Activated CD8-positive, alpha-beta memory T cell treated with anti-CD3 and anti-CD28 coated beads for 48 hours (primary cell): ENCODE results near the gene ZNF595.
"Not testable (repeated sequence)": the region's sequence is repeated elsewhere in the genome, so short reads cannot be mapped to it uniquely, and the experiment has no call there.

Experiments used
- DNase-seq, 3 experiments: peaks; one replicate each; pipeline ENCODE4 v3.0.0-alpha.2; 2020; ENCODE audit warnings: low read depth in 2 of 3, low spot score in 2 of 3

ZNF595 gene

DNA sequence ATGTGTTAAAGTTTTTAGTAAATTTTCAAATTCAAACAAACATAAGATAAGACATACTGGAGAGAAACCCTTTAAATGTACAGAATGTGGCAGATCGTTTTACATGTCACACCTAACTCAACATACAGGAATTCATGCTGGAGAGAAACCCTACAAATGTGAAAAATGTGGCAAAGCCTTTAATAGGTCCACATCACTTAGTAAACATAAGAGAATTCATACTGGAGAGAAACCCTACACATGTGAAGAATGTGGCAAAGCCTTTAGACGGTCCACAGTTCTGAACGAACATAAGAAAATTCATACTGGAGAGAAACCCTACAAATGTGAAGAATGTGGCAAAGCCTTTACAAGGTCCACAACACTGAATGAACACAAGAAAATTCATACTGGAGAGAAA, 32.8 kb downstream of the ZNF595 start:
- no peak for DNase-seq

DNA sequence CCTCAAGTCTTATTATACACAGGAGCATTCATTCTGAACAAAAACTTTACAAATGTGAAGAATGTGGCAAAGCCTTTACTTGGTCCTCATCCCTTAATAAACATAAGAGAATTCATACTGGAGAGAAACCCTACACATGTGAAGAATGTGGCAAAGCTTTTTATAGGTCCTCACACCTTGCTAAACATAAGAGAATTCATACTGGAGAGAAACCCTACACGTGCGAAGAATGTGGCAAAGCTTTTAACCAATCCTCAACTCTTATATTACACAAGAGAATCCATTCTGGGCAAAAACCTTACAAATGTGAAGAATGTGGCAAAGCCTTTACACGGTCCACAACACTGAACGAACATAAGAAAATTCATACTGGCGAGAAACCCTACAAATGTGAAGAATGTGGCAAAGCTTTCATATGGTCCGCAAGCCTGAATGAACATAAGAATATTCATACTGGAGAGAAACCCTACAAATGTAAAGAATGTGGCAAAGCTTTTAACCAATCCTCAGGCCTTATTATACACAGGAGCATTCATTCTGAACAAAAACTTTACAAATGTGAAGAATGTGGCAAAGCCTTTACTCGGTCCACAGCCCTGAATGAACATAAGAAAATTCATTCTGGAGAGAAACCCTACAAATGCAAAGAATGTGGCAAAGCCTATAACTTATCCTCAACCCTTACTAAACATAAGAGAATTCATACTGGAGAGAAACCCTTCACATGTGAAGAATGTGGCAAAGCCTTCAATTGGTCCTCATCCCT, 33.6 kb downstream of the ZNF595 start:
- not testable (repeated sequence) for DNase-seq

DNA sequence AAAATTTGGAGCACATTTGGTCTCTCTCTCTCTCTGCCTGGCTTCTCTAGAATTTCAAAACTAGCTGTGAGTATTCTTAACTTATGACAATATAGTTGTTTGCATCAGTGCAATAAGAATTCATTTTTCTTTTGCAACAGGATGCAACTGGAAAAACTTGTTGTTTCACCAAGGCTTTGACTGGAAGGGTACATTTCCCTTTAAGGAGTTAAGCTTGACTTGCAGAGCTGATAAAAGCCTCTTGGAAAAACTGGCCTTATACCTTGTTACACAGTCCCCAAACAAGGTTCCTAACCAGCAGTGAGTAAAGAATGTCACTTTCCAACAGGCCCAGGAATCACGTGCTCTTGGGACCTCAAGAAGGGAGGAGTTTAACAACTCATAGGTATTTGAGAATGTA, 45.3 kb downstream of the ZNF595 start:
- DNase-seq: no peak

DNA sequence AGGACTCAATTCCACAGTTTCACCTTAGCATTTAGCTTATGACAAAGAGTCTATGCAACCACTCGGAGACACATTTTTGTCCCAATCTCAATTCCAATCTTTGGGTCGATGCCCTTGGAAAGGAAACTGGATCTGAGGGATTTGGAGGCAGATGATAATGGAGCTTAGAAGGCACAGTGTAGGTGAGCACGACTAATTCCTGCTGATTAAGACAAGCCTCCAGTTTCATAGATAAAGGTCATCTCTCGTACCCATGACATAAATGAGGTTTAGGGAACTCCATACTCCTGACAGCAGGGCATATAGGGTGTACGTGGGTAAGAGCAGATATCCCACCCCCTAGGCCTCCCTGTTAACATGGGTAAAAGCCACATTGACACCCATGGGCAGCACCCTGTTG, 46.7 kb downstream of the ZNF595 start:
- no peak for DNase-seq

DNA sequence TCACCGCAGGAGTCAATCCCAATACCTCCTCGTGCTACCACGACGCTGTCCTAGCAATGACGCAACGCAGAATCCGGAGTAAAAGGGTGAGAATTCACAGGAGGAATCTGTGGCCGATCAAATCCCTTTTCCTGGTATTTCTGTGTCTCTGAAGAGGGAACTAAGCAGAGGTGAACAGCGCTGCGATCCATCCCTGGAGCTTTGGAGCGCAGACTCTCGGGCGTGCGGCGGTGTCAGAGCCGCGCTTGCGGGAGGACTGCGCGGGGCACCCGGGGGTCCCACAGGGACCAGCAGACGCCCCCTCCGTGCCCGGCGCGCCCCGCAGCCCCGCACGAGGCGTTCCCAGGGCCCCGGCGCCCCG, 53.9 kb downstream of the ZNF595 start:
- no peak for DNase-seq

DNA sequence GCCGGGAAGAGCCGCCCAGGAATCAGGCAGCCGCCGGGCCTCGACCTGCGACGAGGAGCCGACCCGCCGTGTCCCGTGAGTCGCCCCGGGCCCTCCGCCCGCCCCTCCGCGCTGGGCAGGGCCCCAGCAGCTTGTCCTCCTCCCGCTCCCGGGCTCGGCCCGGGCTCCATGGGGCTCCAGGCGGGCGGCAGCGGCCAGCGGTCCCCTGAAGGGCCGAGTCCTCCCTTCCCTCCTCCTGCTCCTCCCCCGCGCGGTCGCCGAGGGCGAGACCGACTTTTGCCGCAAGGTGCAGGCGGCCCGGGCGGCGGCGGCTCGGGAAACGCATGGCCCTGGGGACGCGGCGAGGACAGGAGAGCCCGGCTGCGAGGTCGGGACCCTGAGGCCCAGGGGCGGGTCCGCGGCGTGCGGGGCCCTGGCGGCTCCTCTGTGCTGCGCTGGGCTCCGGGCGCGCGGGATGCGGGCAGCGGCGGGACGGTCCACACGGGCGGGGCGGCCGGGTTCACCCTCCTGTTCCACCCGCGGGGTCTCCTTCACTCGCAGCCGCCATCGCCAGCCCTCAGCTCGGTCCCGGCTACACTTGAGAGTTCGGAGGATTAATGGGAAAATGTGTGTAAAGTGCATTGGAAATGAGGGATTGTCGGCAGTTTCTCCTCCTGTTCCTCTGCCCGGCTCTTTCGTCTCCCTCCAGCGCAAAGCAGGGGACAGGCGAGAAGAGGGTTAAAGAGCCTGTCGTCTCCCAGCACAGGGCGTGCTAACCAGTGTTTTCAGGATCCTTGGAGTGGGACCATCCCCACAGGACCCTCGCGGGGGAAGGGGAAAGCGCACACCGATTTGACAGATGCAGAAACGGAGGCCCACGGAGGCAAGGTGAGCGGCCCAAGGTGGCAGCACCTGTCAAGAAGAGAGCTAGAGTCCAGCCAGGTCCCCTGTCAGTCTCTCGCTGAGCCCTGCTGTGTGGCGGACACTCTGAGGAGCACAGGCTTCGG, 54.6 kb downstream of the ZNF595 start:
- no peak for DNase-seq

DNA sequence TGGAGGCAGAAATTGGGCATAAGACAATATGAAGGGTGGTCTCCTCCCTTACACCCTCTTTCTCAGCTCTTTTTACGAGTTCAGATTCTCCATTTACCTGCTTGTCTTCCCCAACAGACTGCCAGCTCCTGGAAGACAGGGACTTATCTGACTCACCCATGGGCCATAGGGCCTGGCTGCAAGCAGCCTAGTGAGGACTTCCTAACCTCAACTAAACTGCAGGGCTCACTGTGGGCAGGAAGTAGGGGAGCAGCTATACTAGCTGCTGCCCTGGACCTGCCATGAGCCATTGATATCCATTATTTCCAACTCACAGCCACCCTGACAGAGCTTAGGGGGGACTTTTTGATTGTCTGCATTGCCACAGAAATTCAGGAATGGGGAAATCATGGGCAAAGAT, 59.6 kb downstream of the ZNF595 start:
- no peak for DNase-seq

DNA sequence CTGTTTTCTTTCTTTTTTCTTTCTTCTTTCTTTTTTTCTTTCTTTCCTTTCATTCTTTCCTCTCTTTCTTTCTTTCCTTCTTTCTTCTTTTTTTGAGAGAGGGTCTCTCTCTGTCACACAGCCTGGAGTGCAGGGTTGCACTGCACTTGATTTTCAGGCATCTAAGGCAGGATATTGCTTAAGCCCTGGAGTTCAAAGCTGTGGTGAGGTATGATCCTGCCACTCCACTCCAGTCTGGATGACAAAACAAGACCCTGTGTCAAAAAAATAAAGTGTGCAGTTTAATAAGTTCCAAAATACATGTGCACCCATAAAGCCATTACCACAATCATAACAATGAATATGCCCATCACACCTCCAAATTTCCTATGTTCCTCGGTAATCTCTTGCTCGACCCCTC, 60.6 kb downstream of the ZNF595 start:
- no peak for DNase-seq

DNA sequence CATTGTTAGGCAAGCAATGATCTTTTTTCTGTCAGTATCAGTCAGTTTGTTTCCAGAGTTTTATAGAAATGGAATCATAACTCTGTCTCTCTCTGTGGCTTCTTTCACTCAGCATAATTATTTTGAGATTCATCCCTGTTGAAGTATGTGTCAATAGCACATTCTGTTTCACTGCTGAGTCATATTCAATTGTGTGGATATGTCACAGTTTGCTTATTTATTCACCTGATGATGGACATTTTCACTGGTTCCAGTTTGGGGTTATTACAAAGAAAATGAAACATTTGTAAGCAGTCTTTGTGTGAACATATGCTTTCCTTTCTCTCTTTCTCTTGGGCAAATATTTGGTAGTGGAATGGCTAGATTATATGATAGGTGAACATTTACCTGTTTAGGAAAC, 61.0 kb downstream of the ZNF595 start:
- no peak for DNase-seq

DNA sequence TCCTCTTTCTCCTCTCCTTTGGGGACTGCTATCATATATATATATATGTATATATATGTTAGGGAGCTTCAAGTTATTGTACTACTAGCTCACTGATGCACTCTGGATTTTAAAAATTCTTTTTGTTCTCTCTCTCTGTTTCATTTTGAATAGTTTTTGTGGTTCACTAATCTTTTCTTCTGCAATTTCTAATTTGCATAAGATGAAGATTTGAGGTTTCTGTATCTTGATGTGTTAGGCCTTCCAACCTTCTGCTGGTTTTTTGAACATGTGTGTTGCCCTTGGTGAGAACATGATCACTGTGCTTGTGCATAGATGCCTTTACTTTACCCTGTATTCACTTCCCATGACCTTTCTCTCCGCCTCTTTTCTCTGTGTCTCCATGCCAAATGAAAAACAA, 63.4 kb downstream of the ZNF595 start:
- no peak for DNase-seq

DNA sequence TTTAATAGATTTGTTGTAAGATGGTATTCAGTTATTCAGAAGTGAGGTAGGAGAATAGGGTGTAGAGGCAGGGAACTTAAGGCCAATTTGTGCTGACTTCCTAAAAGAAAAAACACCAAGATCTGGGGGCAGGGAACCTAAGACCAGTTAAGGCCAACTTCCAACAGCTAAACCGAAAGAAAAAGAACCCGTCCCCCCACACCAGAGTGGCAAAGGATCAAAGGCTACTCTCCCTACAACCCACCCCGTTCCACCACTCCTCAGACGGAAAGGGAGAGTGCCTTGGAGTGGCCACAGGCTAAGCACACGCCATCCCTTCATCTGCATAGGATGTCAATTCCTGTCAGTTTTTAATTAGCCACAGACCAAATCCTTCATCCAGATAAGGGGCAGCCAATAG, 67.5 kb downstream of the ZNF595 start:
- no peak for DNase-seq

DNA sequence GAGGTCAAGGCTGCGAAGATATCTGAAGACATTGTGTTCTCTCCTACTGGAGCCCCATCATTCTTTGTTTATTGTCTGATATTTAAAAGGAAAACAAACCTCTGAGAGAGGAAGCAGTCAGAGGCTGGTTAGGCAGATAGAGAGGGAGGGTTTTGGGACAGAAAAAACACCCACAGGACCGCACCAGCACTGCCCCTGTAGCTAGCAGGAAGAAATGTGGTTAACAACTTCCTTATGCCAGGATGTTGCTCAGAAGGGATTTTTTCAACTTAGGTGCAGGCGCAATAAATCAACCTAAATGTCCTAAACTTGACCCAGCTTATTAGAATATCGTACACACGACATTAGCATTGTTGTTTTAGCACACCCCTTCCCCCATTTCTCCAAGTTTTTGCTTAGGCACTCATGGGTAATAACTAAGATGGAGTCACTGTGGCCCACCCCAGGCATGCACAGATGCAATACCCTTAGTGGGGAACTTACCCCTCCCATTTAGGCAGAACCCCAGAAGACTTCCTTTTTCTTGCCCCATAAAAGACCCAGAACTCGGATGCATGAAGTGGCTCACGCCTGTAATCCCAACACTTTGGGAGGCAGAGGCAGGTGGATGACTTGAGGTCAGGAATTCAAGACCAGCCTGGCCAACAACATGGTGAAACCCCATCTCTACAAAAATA, 68.4 kb downstream of the ZNF595 start:
- DNase-seq: no peak

DNA sequence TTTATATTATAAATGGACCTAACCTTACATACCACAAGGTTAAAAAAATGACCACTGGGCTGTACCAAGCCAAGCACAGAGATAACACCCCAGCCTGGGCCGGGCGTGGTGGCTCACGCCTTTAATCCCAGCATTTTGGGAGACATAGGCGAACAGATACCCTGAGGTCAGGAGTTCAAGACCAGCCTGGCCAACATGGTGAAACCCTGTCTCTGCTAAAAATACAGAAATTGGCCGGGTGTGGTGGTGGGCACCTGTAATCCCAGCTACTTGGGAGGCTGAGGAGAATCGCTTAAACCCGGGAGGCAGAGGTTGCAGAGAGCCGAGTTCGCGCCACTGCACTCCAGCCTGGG, 70.8 kb downstream of the ZNF595 start:
- not testable (repeated sequence) for DNase-seq

DNA sequence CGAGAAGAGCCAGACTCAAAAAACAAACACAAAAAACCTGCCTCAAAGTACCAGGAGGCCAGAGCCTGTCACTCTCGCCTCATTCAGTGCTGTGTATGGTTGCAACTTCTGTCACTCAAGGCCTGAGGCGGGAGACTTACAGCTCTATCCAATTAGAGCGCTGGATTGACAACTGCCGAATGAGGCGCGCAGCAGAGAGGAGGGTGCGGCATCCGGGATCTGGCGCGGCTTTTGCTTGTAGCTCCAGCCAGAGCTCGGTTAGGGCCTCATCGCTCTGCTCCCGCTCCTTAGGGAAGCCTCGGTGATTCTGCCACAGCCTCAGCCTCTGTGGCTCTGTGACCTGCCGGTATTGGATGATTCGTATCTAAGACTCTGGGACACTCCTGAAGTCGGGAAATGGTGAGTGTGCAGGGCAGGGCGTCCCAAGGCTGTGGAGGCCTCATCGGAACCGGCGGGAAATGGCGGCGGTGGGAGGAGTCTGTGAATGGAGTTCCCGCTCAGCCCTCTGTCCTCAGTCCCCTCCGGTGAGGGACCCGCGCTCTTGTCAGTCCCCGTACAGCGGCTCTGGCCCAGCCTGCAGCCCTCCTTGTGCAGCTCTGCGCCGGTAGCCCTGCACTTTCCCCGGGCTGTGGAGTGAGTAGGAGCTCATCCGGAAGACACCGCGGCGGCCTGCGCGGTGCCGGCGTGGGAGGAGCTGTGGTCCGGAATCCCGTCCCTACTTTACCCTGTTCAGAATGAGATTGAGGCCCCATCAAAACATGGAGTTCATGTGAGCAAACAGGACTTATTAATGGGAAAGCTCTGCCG, 71.4 kb downstream of the ZNF595 start, which contains the start of gene ZNF718:
ZNF718 (plus strand) TSS at position 227 of the 807 bp plus-strand sequence; CDS start at position 397, 170 bp downstream.
- peak; percentile 71 to 75 (median 74) for DNase-seq

DNA sequence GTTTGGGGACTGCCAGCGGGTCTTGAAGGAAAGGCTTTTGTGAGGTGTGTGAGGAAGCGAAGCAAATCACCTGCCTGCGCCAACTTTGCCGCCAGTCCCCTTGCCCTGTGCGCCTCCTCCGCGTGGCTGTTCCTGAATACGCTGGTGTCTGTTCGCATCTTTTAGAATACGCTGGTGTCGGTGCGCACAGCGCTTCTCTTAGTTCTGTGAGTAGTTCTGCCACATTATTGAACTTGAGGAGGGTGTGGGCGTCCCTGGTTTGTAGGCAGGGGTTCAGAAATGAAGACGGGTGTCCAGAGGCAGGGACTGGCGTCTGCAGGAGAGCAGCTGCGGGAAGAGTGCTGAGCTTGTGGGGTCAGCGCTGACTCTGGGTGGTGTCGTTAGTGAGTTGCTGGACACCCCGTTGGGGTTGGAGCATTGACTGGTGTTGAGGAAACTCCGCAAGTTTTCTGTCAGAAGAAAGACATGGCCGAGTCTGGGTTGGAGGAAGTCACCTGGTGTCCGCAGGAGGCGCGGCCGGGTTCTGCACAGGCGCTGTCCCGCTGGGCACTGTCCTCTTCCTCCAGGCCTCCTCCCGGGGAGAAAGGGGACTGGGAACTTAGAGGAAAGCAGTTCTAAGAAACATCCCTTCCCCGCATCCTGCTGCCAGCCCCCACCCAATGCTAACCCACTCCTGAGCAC, 72.1 kb downstream of the ZNF595 start:
- no peak for DNase-seq

DNA sequence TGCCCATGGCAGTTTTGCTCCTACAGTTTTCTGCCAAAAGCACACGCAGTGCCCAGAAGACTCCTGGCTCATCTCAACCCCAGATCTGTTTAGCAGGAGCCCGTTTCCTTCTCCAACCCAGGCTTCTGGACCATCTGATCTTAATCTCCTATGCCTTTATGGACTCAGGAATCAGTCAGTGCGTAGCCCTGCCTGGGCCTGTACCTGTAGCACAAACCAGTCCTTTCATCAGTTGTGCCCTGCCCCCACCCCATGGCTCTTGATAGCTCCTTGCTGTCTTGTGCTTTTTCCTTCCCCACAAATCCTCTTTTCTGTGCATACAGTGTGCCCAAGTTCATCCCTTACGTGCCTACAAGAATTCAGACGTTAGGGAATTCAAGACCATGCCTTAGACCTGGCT, 72.7 kb downstream of the ZNF595 start:
- DNase-seq: no peak

DNA sequence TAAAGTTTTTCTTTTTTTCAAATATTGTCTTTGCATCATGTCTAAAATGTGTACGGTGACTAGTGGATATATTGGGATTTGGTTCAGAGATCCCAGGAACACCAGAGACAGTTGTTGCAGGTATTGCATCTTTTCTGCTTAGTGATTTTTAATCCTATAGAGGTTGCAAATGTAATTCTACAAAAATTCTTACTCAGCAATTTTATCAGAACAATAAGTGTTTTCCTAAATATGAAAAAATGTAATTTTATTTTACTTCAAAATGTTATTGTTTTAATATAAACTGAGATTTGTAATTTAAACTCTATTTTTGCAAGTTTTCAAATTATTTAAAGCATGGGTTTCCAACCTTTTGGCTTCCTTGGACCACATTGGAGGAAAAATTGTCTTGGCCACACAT, 79.4 kb downstream of the ZNF595 start:
- no peak for DNase-seq
